WERI-Rb-1 (cell line): ENCODE results near the gene CCDC88A.
"Not testable (repeated sequence)": the region's sequence is repeated elsewhere in the genome, so short reads cannot be mapped to it uniquely, and the experiment has no call there.

Experiments used
- DNase-seq: peaks from one replicate; pipeline ENCODE4 v3.0.0-alpha.2; 2020
- H3K27ac ChIP-seq: fragments of 250-450 bp; sonication (Bioruptor Pico); 2 replicates; pipeline ENCODE4 v1.5.1; 2020; ENCODE audit warnings: mild to moderate bottlenecking, moderate library complexity
- H3K27me3 ChIP-seq: fragments of 250-450 bp; sonication (Bioruptor Pico); 2 replicates; pipeline ENCODE4 v1.5.1; 2021; ENCODE audit warnings: mild to moderate bottlenecking, low read depth, moderate library complexity; ENCODE audit not compliant: insufficient read depth, severe bottlenecking
- H3K36me3 ChIP-seq: fragments of 250-450 bp; sonication (Bioruptor Pico); 2 replicates; pipeline ENCODE4 v1.5.1; 2020; ENCODE audit warnings: mild to moderate bottlenecking, moderate library complexity
- H3K4me3 ChIP-seq: 2 replicates; pipeline ENCODE4 v1.5.1; 2011; ENCODE audit warnings: low read depth, mild to moderate bottlenecking, control low read depth, low read length
- H3K9me3 ChIP-seq: fragments of 250-450 bp; sonication (Bioruptor Pico); 2 replicates; pipeline ENCODE4 v1.5.1; 2021; ENCODE audit warnings: mild to moderate bottlenecking, moderate library complexity; ENCODE audit not compliant: severe bottlenecking
- CTCF ChIP-seq: IDR thresholded peaks from 2 replicates; pipeline ENCODE4 v1.5.1; 2011; ENCODE audit warnings: low read depth, mild to moderate bottlenecking, control low read depth, inconsistent platforms, low read length

CCDC88A gene

GRCh38 chr2:55277310-55277709 is 142.3 kb downstream of the CCDC88A start:
- Histone ChIP-seq H3K27ac (no peak overlapping the region), H3K9me3 (no peaks in the 10 kb centered on the region), H3K36me3 (no peaks in the 10 kb centered on the region), H3K4me3 (no peak overlapping the region), H3K27me3 (no peaks in the 10 kb centered on the region)
- DNase-seq = no peak
- no peak for TF ChIP-seq CTCF

- H3K36me3 ChIP-seq, H3K27me3 ChIP-seq, DNase-seq, H3K9me3 ChIP-seq, H3K27ac ChIP-seq, H3K4me3 ChIP-seq: not testable (repeated sequence)
These were observed 145.3 kb downstream of the CCDC88A start for GRCh38 chr2:55274346-55274745.

GRCh38 chr2:55269645-55269990 is 150.0 kb downstream of the CCDC88A start:
- Histone ChIP-seq H3K9me3 (no peaks in the 10 kb centered on the region), H3K36me3 (peaks cover 9% of the 10 kb centered on the region), H3K27ac (peak overlapping the region; percentile 80), H3K4me3 (peak overlapping the region; percentile 69), H3K27me3 (no peaks in the 10 kb centered on the region)
- no peak for TF ChIP-seq CTCF
- DNase-seq = no peak

GRCh38 chr2:55268907-55269644 is 150.6 kb downstream of the CCDC88A start, which contains the start of gene MTIF2:
TSS of gene MTIF2 (minus strand) at chr2:55269231. CDS start at chr2:55263858, 5,373 bp downstream.
- TF ChIP-seq CTCF = 0 out of 2 replicates have a peak, but pooled peaks have one; percentile 15
- H3K27ac ChIP-seq = peak within 1 kb of the TSS; percentile 80
- H3K4me3 ChIP-seq = peak within 1 kb of the TSS; percentile 69
- H3K9me3 ChIP-seq = no peaks in the 10 kb centered on the region
- peaks cover 15% of the 10 kb centered on the region for H3K36me3 ChIP-seq
- peak; percentile 99 for DNase-seq
- no peaks in the 10 kb centered on the region for H3K27me3 ChIP-seq

GRCh38 chr2:55268288-55268906 is 151.3 kb downstream of the CCDC88A start:
- DNase-seq = no peak
- Histone ChIP-seq H3K27me3 (no peaks in the 10 kb centered on the region), H3K9me3 (no peaks in the 10 kb centered on the region), H3K36me3 (peaks cover 22% of the 10 kb centered on the region), H3K27ac (peak overlapping the region; percentile 80), H3K4me3 (peak overlapping the region; percentile 69)
- TF ChIP-seq CTCF = no peak

GRCh38 chr2:55259586-55259985 is 160.1 kb downstream of the CCDC88A start:
- not testable (repeated sequence) for H3K4me3 ChIP-seq, DNase-seq, H3K9me3 ChIP-seq, H3K27me3 ChIP-seq, H3K27ac ChIP-seq
- H3K36me3 ChIP-seq = peaks cover 43% of the 10 kb centered on the region
